Spinal cord (tissue), 10 donors: ENCODE data around the gene FEZ2. TPM values are rescaled to one million over a fixed set of nuclear protein-coding genes. Genes with fewer than 3 reads are reported as not detected.

ENCODE experiments used
- DNase-seq, 6 donors: peaks; one replicate each; pipeline versions ENCODE4 v3.0.0 to v3.0.0-alpha.2; 2013 to 2015; ENCODE audit warnings: low spot score in 6 of 6, low read depth in 4 of 6
- H3K27ac ChIP-seq: one replicate; pipeline ENCODE4 v1.5.1; 2013; ENCODE audit warnings: low read depth, low read length, control low read depth
- H3K27me3 ChIP-seq: one replicate; pipeline ENCODE4 v1.6.1; 2013; ENCODE audit warnings: low read length; ENCODE audit not compliant: control insufficient read depth, insufficient read depth
- H3K36me3 ChIP-seq: one replicate; pipeline ENCODE4 v1.6.1; 2013; ENCODE audit warnings: low read length; ENCODE audit not compliant: control insufficient read depth, insufficient read depth
- H3K4me1 ChIP-seq: one replicate; pipeline ENCODE4 v1.6.1; 2013; ENCODE audit warnings: low read length; ENCODE audit not compliant: control insufficient read depth, insufficient read depth
- H3K4me3 ChIP-seq: one replicate; pipeline ENCODE4 v1.5.1; 2013; ENCODE audit warnings: low read depth, low read length, control low read depth
- H3K9me3 ChIP-seq: one replicate; pipeline ENCODE4 v1.6.1; 2013; ENCODE audit warnings: low read length; ENCODE audit not compliant: control insufficient read depth, insufficient read depth
- WGBS: methylation state at CpG from one replicate; pipeline ENCODE4 v1.1.5; 2013; ENCODE audit warnings: missing lambda C conversion rate; ENCODE audit not compliant: insufficient coverage; 5-methylcytosine and 5-hydroxymethylcytosine counted together
- polyA plus RNA-seq, 2 donors: library from polyadenylated mRNA; unstranded; fragments of 120-200 nt; gene quantifications; one replicate each; pipeline ENCODE4 v1.2.1, GENCODE V29; 2013; ENCODE audit not compliant: insufficient read length in 2 of 2
- total RNA-seq, 2 donors: library from RNA; depleted of rRNA in 1 of 2; stranded (reverse); fragments of 120-200 nt in 1 of 2; fragments of >200 nt in 1 of 2; gene quantifications; one replicate each; pipeline versions ENCODE4 v1.2.3 to v1.2.4, GENCODE V29; 2013 to 2014
- donor health status: healthy.

FEZ2 gene
- total and polyA plus RNA-seq, 4 donors = 79.6 to 133 (median 110) TPM

DNA sequence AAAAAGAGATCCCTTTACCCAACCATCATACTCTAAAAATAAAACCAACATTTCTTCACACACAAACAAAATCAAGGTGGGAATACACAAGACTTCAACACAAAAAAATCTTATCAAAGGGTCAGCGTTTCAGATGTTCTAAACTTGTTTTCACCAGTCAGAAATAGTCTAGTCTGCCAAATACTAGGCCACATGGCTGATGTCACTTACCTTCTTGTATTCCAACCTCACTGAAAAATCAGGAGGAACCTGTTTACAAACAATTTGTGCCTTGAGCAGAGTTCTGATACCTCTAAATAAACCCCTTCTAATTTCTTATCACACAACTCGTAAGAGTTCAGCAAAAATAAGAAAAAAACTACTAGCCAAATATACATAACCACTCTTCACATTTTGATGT, 20.1 kb downstream of the FEZ2 start:
- Histone ChIP-seq H3K36me3 (peaks cover 13% of the 10 kb centered on the region), H3K4me1 (no peaks in the 10 kb centered on the region), H3K27ac (no peak overlapping the region), H3K27me3 (no peaks in the 10 kb centered on the region), H3K9me3 (no peaks in the 10 kb centered on the region), H3K4me3 (no peak overlapping the region)
- no peak for DNase-seq
- WGBS = 100% methylated on average over 1 of the region's 2 CpGs

GRCh38 chr2:36574560-36574959, 23.4 kb downstream of the FEZ2 start:
- no peak for DNase-seq
- no CpG with 5 or more reads among the region's 2 CpGs for WGBS
- Histone ChIP-seq H3K4me3 (no peak overlapping the region), H3K9me3 (no peaks in the 10 kb centered on the region), H3K27me3 (no peaks in the 10 kb centered on the region), H3K36me3 (peaks cover 13% of the 10 kb centered on the region), H3K4me1 (no peaks in the 10 kb centered on the region), H3K27ac (no peak overlapping the region)

- Histone ChIP-seq H3K9me3 (no peaks in the 10 kb centered on the region), H3K4me3 (no peak overlapping the region), H3K36me3 (peaks cover 13% of the 10 kb centered on the region), H3K4me1 (no peaks in the 10 kb centered on the region), H3K27ac (no peak overlapping the region), H3K27me3 (no peaks in the 10 kb centered on the region)
- no peak for DNase-seq
- no CpG with 5 or more reads among the region's 1 CpG for WGBS
Observed at GRCh38 chr2:36573165-36573564, 24.8 kb downstream of the FEZ2 start.

GRCh38 chr2:36572719-36573059, 25.3 kb downstream of the FEZ2 start:
- WGBS = no CpG with 5 or more reads among the region's 4 CpGs
- Histone ChIP-seq H3K9me3 (no peaks in the 10 kb centered on the region), H3K36me3 (peaks cover 13% of the 10 kb centered on the region), H3K4me3 (no peak overlapping the region), H3K4me1 (no peaks in the 10 kb centered on the region), H3K27ac (no peak overlapping the region), H3K27me3 (no peaks in the 10 kb centered on the region)
- no peak for DNase-seq

GRCh38 chr2:36572054-36572718, 25.8 kb downstream of the FEZ2 start:
- H3K27me3 ChIP-seq = no peaks in the 10 kb centered on the region
- DNase-seq = no peak
- H3K4me1 ChIP-seq = no peaks in the 10 kb centered on the region
- H3K36me3 ChIP-seq = peaks cover 10% of the 10 kb centered on the region
- no peak overlapping the region for H3K4me3 ChIP-seq
- 42% methylated on average over 2 of the region's 3 CpGs for WGBS
- no peaks in the 10 kb centered on the region for H3K9me3 ChIP-seq
- no peak overlapping the region for H3K27ac ChIP-seq

DNA sequence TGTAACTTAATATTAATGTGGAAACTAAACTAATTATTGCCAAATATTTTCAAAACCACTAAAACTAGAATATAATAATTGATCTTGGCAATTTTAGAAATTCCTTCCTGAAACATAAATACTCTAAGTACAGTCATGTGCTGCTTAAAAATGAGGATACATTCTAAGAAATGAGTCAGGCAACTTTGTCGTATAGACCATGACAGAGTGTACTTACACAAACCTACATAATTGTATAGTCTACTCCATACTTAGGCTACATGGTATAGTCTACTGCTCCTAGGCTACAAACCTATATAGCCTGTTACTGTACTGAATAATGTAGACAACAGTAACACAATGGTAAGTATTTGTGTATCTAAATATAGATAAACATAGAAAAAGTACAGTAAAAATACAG, 27.6 kb downstream of the FEZ2 start:
- H3K36me3 ChIP-seq = peaks cover 10% of the 10 kb centered on the region
- no peak overlapping the region for H3K4me3 ChIP-seq
- no peaks in the 10 kb centered on the region for H3K4me1 ChIP-seq
- no peak overlapping the region for H3K27ac ChIP-seq
- H3K27me3 ChIP-seq = no peaks in the 10 kb centered on the region
- H3K9me3 ChIP-seq = no peaks in the 10 kb centered on the region
- no CpG with 5 or more reads among the region's 1 CpG for WGBS
- no peak for DNase-seq

DNA sequence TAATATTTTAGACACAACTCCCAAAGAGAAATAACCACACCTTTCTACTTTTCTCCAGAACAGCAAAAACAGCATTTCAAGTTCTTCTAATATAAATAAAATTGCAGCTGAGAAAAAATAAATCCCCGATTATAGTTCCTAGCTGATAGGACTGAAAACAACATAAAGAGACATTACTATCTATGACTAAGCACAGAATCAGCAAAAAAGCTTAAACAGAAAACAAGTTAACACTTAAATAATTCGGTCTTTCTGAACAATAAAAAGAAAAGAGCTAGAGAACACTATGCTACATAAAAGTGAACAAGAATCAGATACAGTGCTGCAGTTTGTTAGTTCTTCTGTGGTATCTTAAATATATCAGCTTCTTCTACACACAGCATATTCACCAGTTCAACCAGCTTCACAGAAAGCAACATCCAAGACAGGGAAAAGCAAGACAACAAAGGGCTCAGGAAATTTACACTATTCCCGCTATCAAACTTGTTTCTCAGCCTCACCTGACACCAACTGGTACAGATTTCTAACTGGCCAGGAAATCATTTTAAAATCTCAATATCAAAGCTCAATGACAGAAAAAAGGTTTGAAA, 28.6 kb downstream of the FEZ2 start:
- DNase-seq = no peak
- WGBS = 93% methylated on average over 1 of the region's 3 CpGs
- Histone ChIP-seq H3K36me3 (peaks cover 10% of the 10 kb centered on the region), H3K4me3 (no peak overlapping the region), H3K27me3 (no peaks in the 10 kb centered on the region), H3K27ac (no peak overlapping the region), H3K9me3 (no peaks in the 10 kb centered on the region), H3K4me1 (no peaks in the 10 kb centered on the region)

DNA sequence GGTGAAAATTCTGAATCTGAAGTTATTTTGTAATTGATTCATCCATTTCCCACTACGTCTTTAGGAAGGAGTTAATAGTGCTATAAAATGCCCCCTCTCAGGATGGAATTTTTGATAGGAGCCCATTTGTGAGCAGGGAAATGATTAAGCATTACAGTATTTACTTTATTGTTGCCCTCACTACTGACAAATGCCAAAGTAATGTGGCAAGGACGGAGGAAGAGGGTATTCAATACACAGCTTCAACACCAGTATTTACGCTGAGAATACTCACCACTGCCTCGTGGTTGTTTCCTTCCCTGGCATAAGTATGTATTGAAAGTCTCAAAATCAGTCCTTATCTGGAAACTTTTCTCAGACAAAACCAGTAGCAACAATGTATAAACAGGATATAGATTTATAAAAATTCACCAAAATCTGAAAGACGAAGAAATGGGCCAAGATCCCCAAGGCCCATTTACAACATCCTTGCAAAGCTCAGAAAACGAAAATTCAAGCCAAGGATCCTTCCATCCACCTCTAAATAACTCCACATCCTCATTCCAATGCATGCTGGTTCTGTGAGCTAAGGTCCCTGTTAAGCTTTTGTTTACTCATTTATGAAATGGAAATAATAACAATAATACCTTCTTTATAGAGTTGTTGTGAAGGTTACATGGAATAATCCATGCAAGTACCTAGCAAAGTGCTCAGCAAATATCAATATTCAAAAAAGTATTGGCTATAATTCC, 29.3 kb downstream of the FEZ2 start:
- no CpG with 5 or more reads among the region's 6 CpGs for WGBS
- Histone ChIP-seq H3K27me3 (no peaks in the 10 kb centered on the region), H3K27ac (no peak overlapping the region), H3K4me1 (no peaks in the 10 kb centered on the region), H3K36me3 (peaks cover 10% of the 10 kb centered on the region), H3K4me3 (no peak overlapping the region), H3K9me3 (no peaks in the 10 kb centered on the region)
- no peak for DNase-seq

DNA sequence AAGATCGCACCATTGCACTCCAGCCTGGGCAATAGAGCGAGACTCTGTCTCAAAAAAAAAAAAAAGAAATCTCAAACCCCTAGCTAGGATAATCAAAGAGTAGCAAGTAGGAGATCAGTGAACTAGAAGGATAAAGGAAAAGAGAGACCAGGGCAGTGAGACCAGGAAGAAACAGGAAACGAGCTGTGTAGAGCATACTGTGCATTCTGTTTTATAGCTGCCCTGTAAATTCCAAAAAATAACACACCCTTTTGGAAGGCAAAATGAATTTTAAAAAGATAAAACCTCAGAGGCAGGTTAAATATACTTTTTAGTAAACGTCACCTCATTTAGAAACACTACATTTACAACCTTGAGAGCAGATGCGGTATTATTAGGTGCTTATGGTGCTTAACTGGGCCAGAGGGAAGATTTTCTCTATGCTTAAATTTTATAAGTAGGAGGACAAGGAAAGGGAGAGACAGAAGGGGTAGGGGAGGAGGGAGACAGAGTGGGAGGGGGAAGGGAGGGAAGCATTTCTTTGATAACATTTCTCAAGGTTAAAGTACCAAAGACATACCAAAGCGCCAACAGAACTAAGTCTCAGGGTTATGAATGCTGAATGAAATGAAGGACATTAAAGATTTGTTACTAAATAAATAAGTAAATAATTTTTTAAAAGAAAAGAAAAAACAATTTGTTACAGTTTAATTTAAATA, 30.1 kb downstream of the FEZ2 start:
- Histone ChIP-seq H3K36me3 (peaks cover 10% of the 10 kb centered on the region), H3K4me3 (no peak overlapping the region), H3K27ac (no peak overlapping the region), H3K4me1 (no peaks in the 10 kb centered on the region), H3K9me3 (no peaks in the 10 kb centered on the region), H3K27me3 (no peaks in the 10 kb centered on the region)
- no CpG with 5 or more reads among the region's 6 CpGs for WGBS
- no peak for DNase-seq
